SHP77 treated with DMSO at 0.1 percent for 48 hours (cell line): ENCODE measurements around the gene RNF43.

Source experiments
- DNase-seq: peaks from one replicate; lab custom pipeline; 2025; lab: John Stamatoyannopoulos, UW

RNF43 gene

GRCh38 chr17:58417300-58418092 lies at the start of gene RNF43:
Gene RNF43, minus strand, starts transcription at chr17:58417534. Its CDS starts 1,957 bp downstream, at chr17:58415577.
- peak; percentile 70 for DNase-seq

- DNase-seq = no peak
Measured at GRCh38 chr17:58455491-58455890, 38.2 kb upstream of the RNF43 start.

DNA sequence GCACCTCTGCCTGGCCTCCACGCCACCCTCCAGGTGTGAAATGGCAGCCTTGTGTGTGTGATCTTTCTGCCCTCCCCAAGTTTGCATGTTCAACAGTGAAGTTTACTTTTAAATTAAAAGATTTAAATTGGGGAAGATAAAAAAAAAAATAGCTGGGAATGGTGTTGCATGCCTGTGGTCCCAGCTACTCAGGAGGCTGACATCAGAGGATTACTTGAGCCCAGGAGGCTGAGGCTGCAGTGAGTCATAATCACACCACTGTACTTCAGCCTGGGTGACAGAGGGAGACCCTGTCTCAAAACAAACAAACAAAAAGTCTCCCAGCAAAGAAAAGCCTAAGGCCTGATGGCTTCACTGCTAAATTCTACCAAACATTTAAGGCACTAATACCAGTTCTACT lies 35.4 kb upstream of the RNF43 start:
- no peak for DNase-seq

DNA sequence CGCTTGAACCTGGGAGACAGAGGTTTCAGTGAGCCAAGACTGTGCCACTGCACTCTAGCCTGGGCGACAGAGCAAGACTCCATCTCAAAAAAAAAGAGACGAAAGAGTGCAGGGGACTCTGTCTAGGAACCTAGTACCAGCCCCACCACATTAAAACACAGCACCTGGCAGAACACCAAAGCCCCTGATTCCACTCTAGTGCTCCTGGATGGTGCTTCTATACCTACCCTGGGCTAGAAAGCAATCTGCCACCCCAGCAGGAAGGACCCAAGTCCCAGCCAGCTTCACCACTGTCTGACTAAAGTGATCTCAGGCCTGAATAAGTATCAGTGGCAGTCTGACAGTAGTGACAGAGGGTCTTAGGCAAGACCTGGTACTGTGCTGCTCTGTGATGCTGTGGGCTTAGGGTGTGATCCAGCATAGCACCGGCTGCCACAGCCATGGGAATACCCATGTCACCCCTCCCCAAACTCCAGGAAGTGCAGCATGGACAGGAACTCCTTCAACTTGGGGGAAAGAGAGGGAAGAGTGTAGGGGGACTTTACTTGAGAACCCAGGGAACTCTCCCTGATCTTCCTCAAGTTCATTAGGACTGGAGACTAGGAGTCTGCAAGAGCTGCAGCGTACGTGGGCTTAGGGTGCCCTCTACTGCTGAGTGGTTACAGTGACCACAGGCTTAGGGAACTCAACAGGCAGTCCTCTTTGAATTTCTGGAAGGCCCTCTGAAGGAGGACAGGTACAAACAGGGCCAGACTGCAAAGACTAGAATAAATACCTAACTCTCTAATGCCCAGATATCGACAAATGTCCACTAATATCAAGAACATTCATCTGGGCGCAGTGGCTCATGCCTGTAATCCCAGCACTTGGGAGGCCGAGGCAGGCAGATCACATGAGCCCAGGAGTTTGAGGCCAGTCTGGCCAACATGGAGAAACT lies 30.0 kb upstream of the RNF43 start:
- peak; percentile 58 for DNase-seq

GRCh38 chr17:58446086-58446485 lies 28.8 kb upstream of the RNF43 start:
- DNase-seq = no peak

GRCh38 chr17:58436805-58437239 lies 19.5 kb upstream of the RNF43 start:
- no peak for DNase-seq

DNA sequence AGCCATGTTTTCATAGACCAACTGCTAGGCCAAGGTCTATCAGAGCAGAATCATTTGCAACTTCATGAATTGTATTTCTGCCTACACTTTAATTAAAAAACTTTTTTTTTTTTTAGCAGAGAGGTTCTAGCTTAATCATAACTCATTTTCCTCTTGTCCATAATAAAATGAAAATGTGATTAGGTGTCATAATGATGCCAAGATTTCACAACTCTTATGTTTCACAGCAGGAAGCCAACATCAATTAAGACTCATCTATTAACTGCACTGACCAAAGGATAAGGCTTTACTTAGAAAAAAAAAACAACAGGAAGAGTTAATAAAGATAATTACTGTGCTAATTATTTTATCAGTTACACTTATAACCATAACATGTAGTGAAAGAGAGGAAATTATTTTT lies 18.9 kb upstream of the RNF43 start:
- DNase-seq = no peak

- DNase-seq = no peak
Measured at GRCh38 chr17:58432806-58433573, 15.7 kb upstream of the RNF43 start.

GRCh38 chr17:58427807-58428206 lies 10.5 kb upstream of the RNF43 start:
- no peak for DNase-seq

DNA sequence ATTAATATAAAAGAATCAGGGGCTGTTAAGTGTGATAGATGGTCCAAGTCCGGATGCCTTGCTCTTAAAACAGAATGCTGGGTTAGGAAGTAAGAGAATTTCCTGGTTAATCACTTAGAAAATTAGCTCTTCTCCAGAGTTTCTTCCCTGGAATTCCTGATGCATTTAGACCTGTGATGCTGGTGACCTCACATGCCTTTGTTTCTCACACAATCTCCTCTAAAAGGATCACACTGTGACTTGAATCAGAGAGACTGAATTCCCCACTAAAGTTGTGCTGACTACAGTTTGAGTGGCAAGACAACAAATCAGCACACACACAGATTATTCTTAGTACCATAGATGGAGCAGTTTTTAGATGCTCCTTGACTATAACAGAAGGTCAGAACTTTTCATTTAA lies 4.4 kb upstream of the RNF43 start:
- no peak for DNase-seq

DNA sequence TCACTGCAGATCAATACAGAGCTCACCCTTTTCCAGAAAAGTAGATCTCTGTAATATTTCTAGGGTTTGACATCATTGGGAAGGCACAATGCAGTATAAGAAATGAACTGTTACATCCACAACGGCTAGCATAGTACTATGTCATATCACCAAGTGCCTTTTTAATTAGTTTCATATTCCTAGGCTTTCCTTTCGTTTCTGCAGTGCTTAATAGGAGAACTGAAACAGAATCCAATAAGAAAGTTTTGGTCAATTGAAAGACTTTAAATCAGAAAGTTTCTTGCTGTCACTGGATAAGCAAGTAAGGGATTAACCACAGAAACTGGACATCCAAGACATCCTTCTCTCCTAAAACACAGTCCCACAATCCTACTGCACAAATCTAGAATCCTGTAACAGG lies 3.5 kb upstream of the RNF43 start:
- DNase-seq = no peak

DNA sequence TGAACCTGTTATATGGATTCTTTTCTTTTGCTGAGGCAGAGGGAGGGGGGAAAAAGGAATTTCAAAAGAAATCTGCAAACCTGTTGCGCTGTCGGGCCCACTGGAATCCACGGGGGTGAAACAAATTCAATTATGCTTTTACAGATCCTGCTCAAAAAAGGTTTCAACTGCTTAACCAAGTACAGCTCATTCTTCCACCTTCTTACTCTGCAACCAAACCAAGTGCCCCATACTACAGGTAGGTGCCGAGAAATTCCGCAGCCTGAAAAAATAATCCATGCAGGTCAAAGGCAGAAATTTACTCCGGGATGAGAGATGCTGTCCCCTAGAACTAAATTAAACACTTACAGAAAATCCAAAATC lies 416 bp downstream of the RNF43 start:
- DNase-seq = no peak

DNA sequence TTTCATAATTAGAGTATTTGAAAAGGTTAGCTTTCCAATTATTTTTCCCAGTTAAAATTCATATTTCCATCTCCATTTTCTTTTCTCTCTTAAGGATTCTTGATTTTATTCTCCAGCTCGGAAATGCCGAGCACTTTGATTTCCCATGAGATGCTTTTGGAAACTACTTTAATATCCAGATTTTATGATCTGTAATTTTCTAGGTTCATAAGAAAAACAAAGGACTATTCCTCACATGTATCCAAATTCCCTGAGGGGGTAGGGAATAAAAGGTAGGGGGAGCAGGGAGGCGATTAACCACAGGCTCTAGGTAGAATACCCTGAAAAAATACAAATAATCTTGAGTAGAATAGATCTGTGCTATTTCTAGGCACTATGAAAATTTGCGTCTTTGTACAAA lies 938 bp downstream of the RNF43 start:
- no peak for DNase-seq

GRCh38 chr17:58415371-58416055 lies 1.8 kb downstream of the RNF43 start:
- no peak for DNase-seq

DNA sequence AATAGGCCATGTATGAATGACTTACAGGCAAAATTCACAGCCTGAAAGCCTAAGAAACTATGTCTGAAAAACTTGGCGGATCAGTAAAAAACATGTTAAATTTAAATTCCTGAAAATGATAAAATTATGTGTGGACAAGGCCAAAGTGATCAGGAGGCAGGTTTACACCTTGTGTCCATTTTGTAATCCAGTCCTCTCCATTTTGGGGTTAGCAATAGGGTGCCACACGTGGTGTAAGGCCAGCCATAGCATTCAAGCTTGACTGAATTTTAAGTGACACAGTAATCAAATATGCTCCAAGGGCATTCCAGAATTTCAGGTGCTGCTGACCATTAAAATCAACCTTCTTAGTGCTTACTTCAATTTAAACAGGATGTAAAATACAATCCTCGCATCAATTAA lies 2.7 kb downstream of the RNF43 start:
- DNase-seq = no peak

DNA sequence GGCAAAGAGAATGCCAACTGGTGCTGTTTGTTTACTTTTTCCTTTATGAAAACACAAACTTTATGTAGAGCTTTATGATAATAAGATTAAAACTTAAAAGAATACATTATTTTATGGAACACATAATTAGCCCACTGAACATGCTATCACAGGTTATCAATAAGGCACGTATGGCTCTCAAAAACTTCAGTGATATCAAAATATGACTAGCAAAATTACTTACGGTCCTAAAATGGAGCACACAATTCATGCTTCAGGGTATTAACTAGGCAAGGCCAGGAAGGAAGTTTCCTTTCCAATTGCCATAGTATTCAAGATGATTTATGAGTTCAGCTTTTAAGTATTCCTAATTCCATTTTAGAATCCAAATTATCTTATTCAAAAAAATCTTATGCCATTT lies 3.6 kb downstream of the RNF43 start:
- DNase-seq = no peak

DNA sequence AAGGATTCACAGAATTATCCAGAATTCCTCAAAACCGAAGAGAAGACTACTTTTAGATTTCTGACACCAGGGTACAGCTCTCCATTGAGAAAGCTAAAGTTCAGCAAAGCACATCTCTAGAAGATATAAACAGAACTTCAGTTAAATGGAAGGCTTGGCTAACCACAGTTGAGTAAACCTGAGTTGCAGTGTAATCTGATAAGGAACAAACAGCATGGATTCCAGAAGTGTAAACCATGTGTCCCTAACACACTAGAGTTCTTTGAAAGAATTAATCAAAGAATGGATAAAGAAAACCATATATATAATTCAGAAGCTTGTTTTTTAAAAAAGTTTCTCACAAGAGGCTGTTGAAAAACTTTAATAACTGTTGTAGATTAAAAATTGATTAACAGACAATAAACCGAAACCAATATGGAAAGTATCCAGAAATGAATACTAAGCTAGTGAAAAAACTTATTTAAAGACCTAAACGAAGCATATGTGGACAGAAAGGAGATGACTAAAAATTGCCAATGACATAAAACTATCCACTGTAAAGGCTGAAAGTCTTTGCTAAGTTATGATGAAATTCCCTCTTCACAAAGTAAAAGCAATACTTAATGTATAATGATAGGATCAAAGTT lies 4.3 kb downstream of the RNF43 start:
- DNase-seq = no peak

DNA sequence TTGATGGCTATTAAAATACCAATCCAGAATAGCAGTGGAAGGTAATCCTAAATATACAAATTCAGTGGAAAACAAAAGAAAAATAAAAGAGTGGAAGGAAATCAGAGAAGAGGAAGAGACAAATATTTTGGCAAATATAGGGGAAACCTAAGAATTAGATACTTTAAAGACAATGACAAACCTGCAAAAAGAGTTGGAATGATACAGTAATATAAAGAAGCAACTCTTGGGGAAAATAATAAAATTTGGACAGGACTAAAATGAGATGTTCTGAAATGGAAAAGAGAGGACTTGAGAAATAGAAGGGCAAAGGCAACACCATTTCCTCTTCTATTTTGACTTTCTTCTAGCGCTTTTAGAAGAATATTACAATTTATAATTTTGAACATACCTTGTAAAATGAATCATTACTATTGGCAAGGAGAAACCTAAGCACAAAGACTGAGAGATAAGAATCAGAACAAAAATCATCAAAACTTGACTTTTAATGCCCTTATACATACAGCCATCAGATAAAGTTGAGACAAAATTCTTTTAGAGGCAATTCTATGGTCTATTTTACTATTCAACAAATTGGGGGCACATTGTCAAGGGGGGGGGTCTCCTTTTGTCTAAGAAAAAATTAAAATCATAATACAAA lies 5.2 kb downstream of the RNF43 start:
- DNase-seq = no peak

DNA sequence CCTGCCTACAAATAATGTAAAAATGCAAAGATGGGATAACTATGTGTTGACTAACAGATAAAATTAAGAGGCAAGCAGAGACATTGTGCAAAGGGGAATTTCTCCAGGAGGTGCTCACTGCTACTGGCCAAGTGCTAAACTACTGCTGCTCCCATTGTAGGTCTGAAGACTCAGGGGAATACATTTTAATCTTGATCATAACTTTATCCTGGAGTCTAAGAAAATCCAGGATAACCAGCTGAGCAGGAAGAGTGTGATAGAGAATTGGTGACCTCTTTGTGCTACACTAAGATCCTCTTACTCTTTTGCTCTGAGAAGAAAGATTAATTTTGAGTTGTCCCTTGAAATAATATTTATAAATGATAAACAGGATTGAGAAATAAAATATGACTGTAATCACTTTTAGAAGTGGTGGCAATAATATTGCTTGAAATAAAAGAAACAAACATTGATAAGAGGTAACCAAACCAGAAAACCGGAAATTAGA lies 5.9 kb downstream of the RNF43 start:
- DNase-seq = no peak

DNA sequence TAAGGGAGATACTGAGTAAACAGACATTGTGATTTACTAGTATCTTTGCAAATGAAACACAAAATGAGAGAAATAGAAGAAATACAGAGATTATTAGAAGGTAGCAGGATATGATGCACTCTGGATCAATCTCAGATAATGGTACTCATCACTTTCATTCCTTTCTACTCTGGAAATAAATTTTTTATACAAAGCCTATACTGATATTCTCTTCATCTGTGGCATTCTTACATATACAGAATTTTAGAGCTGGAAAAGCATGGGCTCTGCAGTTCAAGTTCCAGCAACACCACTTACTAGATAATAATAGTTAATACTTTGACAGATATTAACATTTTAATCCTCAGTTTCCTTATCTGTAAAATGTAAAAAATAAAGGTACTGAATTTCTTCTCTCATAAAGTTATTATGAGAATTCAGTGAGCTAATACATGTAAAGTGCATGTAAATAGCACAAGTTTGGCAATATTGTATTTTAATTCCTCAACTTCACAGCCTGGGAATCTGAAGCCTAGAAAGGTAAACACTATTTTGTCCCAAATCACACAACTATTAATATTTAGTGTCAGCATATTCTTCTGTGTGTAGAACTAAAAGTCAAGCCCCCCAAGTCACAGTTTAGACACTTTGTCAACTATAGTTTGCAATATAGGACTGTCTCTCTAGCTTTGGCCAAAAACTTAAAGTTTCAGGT lies 6.5 kb downstream of the RNF43 start:
- no peak for DNase-seq
